ENCODE measurements around the gene RPS21. TPM values are rescaled to one million over a fixed set of nuclear protein-coding genes. Genes with fewer than 3 reads are reported as not detected.
A peak's percentile ranks its signal among the peaks of the same experiment; 100 is the strongest.

The RPS21 gene
- total RNA-seq, 1 donor from 2014 or later: 2,912 TPM

- Mint-ChIP-seq H3K36me3 (ENCODE audit: low read depth) (peaks cover 4% of the 10 kb centered on the region), H3K4me3 (no peak overlapping the region), H3K27me3 (no peaks in the 10 kb centered on the region), H3K9me3 (no peaks in the 10 kb centered on the region), H3K27ac (no peak overlapping the region), H3K4me1 (peaks cover 35% of the 10 kb centered on the region)
- CTCF ChIA-PET: no interaction called here
- POLR2A ChIA-PET: no interaction called here
- DNase-seq: no peak
- intact Hi-C loops (cut with micrococcal nuclease): no loop called here
- no peak for ATAC-seq (ENCODE audit: low read depth)
- TF ChIP-seq CTCF (IDR thresholded peaks at IDR 0.05): no peak
Observed at GRCh38 chr20:62404112-62404665, 17.3 kb downstream of the RPS21 start.

GRCh38 chr20:62404761-62405107 is 17.8 kb downstream of the RPS21 start:
- Mint-ChIP-seq H3K9me3 (no peaks in the 10 kb centered on the region), H3K27me3 (no peaks in the 10 kb centered on the region), H3K4me1 (peaks cover 39% of the 10 kb centered on the region), H3K4me3 (no peak overlapping the region), H3K36me3 (ENCODE audit: low read depth) (peaks cover 3% of the 10 kb centered on the region), H3K27ac (no peak overlapping the region)
- ChIA-PET CTCF (no interaction called here), POLR2A (no interaction called here)
- no peak for DNase-seq
- intact Hi-C loops (cut with micrococcal nuclease): no loop called here
- no peak for TF ChIP-seq CTCF (IDR thresholded peaks at IDR 0.05)
- no peak for ATAC-seq (ENCODE audit: low read depth)

- ATAC-seq (ENCODE audit: low read depth) (no peak), DNase-seq (no peak)
- H3K36me3 Mint-ChIP-seq (ENCODE audit: low read depth): no peaks in the 10 kb centered on the region
- CTCF ChIA-PET: no interaction called here
- H3K4me1 Mint-ChIP-seq: peaks cover 45% of the 10 kb centered on the region
- intact Hi-C loops (cut with micrococcal nuclease): no loop called here
- H3K27ac Mint-ChIP-seq: no peak overlapping the region
- no peaks in the 10 kb centered on the region for H3K27me3 Mint-ChIP-seq
- TF ChIP-seq CTCF (IDR thresholded peaks at IDR 0.05): no peak
- peak overlapping the region; percentile 75 for H3K4me3 Mint-ChIP-seq
- no peaks in the 10 kb centered on the region for H3K9me3 Mint-ChIP-seq
- POLR2A ChIA-PET: interaction anchor here (1.1 kb wide), 1 partner anchor 389 kb away, joined by 3 read pairs; no protein-coding TSS in a partner anchor
Observed at GRCh38 chr20:62405108-62405980, 18.4 kb downstream of the RPS21 start.

- no peak for DNase-seq
- CTCF ChIA-PET: no interaction called here
- intact Hi-C loops (cut with micrococcal nuclease): loop anchor here (2.0 kb wide), 2 partner anchors 67 to 211 kb away; no protein-coding TSS in a partner anchor
- POLR2A ChIA-PET: interaction anchor here (1.1 kb wide), 1 partner anchor 388 kb away, joined by 3 read pairs; no protein-coding TSS in a partner anchor
- H3K4me3 Mint-ChIP-seq: peak overlapping the region; percentile 75
- peaks cover 45% of the 10 kb centered on the region for H3K4me1 Mint-ChIP-seq
- no peak for ATAC-seq (ENCODE audit: low read depth)
- H3K27ac Mint-ChIP-seq: no peak overlapping the region
- no peaks in the 10 kb centered on the region for H3K36me3 Mint-ChIP-seq (ENCODE audit: low read depth)
- no peak for TF ChIP-seq CTCF (IDR thresholded peaks at IDR 0.05)
- H3K9me3 Mint-ChIP-seq: no peaks in the 10 kb centered on the region
- no peaks in the 10 kb centered on the region for H3K27me3 Mint-ChIP-seq
Observed at GRCh38 chr20:62405981-62406513, 19.1 kb downstream of the RPS21 start.

- TF ChIP-seq CTCF (IDR thresholded peaks at IDR 0.05): no peak
- H3K4me3 Mint-ChIP-seq: peak overlapping the region; percentile 75
- peaks cover 40% of the 10 kb centered on the region for H3K4me1 Mint-ChIP-seq
- CTCF ChIA-PET: no interaction called here
- DNase-seq (no peak), ATAC-seq (ENCODE audit: low read depth) (no peak)
- no peaks in the 10 kb centered on the region for H3K9me3 Mint-ChIP-seq
- H3K27ac Mint-ChIP-seq: no peak overlapping the region
- H3K27me3 Mint-ChIP-seq: no peaks in the 10 kb centered on the region
- POLR2A ChIA-PET: interaction anchor here (1.0 kb wide), 1 partner anchor 408 kb away, joined by 3 read pairs; no protein-coding TSS in a partner anchor
- H3K36me3 Mint-ChIP-seq (ENCODE audit: low read depth): no peaks in the 10 kb centered on the region
- intact Hi-C loops (cut with micrococcal nuclease): loop anchor here (1.0 to 2.0 kb wide), 5 partner anchors 19 to 390 kb away; partner anchors contain the start of genes ADRM1, MRGBP and RPS21
Observed at GRCh38 chr20:62406635-62407176, 19.8 kb downstream of the RPS21 start.
